ENCODE results near the gene PAIP2.

The PAIP2 gene

DNA sequence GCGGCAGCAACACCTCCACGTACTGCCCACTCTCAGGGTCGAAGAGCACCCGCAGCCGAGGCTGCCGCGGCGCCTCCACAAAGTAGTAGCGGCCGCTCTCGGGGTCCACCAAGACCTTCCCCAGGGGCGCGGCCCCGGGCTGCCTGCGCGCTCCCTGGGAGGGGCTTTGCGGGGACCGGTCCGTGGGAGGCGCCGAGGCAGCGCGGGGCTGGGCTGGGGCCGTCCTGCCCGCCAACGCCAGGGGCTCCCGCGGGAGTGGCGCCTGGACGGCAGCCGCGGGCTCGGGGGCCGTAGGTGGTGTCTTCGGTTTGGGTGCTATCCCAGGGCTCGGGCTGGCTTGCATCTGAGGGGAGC lies 50.6 kb downstream of the PAIP2 start:
- peak overlapping the region; percentile 21 for H3K4me3 ChIP-seq (ENCODE audit: low read depth, low read length)
- no peak for DNase-seq (ENCODE audit: low read depth)
- in situ Hi-C loops (cut with HindIII; ENCODE audit: low sequenced_read_pairs) = no loop called here
- TF ChIP-seq, protein P1, sequence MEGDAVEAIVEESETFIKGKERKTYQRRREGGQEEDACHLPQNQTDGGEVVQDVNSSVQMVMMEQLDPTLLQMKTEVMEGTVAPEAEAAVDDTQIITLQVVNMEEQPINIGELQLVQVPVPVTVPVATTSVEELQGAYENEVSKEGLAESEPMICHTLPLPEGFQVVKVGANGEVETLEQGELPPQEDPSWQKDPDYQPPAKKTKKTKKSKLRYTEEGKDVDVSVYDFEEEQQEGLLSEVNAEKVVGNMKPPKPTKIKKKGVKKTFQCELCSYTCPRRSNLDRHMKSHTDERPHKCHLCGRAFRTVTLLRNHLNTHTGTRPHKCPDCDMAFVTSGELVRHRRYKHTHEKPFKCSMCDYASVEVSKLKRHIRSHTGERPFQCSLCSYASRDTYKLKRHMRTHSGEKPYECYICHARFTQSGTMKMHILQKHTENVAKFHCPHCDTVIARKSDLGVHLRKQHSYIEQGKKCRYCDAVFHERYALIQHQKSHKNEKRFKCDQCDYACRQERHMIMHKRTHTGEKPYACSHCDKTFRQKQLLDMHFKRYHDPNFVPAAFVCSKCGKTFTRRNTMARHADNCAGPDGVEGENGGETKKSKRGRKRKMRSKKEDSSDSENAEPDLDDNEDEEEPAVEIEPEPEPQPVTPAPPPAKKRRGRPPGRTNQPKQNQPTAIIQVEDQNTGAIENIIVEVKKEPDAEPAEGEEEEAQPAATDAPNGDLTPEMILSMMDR (IDR thresholded peaks at IDR 0.05; ENCODE audit: low read depth, low read length, missing control alignments) = no peak

DNA sequence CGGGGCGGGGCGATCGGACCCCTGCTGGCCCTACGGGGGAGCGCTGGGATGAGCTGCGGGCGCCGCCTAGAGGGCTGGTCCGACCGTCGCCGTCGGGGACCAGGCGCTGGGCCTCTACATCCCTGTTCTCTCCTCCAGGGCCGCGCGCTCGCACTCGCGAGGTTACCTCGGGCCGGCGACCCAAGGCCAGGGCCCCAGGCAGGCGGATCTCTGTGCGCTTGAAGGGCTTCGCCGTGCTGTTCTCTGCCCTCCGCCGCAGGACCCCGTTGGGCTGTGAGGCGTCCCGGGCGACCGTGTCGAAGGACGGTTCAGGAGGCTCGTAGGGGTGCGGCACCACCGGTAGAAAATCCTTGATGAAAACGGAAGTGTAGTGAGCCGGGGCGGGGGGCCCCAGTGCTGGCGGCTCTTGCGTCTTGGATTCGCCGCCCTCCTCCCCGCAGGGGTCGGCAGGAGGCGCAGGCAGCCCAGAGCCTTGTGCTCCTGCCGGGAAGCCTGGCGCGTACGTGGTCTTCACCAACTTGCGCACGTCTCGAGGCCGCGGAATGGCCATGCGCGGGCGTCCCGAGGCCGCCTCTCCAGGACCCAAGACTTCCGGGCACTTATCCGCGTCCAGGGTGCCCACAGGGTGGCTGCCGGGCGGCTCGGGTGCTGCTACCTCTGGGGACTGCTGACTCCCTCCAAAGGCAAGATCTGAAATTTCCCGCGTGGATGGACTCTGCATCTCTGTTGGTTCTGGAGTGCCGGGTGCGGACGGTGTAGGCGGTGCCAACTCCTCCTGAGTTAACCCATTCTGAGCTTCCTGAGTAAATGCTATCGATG lies 51.2 kb downstream of the PAIP2 start:
- TF ChIP-seq, protein P1 (IDR thresholded peaks at IDR 0.05; ENCODE audit: low read depth, low read length, missing control alignments) = peak; percentile 47
- in situ Hi-C loops (cut with HindIII; ENCODE audit: low sequenced_read_pairs) = no loop called here

DNA sequence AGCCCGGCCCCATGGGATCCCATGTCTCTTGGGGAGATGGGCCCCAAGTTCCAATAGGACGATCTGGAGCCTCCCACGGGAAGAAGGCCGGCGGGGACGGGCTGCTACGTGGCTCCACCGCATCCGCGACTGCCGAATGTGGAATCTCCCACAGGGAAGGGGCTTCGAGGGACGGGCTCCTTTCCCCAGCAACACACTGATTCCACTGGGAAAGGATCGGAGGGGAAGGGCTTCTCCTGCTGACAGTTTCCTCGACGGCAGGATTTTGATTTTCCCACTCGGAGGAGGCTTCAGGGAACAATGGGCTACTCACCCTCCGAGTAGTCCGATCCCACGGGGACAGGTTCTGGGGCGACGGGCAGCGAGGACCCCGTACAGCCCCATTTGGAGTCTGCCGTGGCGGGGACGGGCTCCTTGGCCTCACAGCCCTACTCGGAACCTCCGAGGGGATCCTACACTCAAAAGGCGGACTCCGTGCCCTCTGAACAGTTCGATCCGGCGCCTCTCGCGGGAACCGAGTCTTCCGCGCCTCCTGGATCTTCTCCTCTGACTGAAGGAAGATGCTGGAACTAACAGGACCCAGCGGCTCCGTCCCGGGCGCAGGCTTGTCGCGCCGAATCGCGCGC lies 52.0 kb downstream of the PAIP2 start:
- DNase-seq (ENCODE audit: low read depth) = no peak
- peak overlapping the region; percentile 4 for H3K4me3 ChIP-seq (ENCODE audit: low read depth, low read length)
- TF ChIP-seq, protein P1 (IDR thresholded peaks at IDR 0.05; ENCODE audit: low read depth, low read length, missing control alignments) = no peak
- in situ Hi-C loops (cut with HindIII; ENCODE audit: low sequenced_read_pairs) = no loop called here

More for the DNA sequence above, 51.2 kb downstream of the PAIP2 start:
- peak overlapping the region; percentile 21 for H3K4me3 ChIP-seq (ENCODE audit: low read depth, low read length)
- DNase-seq (ENCODE audit: low read depth) = no peak

DNA sequence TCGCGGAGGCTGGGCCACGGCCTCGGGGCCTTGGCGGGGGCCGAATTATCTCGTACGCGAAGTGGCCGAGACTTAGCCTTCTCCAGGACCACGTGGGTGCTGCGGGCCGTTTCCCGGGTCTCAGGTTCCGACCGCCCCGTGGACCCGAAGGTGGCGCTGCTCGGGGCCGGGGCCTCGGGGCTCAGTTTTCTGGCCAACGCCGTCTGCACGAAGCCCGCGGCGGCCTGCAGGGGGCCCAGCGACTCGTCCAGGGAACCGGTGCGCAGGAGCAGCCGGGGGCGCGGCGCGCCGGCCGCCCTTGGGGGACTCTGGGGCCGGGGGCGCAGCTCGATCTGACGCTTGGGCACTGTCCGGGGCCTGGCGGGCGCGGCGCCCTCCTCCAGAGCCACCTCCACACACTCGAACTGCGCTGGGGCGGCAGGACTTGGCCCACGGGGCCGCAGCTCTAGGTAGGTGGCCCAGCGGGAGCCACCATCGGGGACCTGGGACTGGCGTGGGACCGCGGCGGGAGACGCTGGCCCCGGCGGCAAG lies 52.5 kb downstream of the PAIP2 start:
- TF ChIP-seq, protein P1 (IDR thresholded peaks at IDR 0.05; ENCODE audit: low read depth, low read length, missing control alignments) = peak; percentile 11
- H3K4me3 ChIP-seq (ENCODE audit: low read depth, low read length) = peak overlapping the region; percentile 14
- no peak for DNase-seq (ENCODE audit: low read depth)
- in situ Hi-C loops (cut with HindIII; ENCODE audit: low sequenced_read_pairs) = no loop called here

DNA sequence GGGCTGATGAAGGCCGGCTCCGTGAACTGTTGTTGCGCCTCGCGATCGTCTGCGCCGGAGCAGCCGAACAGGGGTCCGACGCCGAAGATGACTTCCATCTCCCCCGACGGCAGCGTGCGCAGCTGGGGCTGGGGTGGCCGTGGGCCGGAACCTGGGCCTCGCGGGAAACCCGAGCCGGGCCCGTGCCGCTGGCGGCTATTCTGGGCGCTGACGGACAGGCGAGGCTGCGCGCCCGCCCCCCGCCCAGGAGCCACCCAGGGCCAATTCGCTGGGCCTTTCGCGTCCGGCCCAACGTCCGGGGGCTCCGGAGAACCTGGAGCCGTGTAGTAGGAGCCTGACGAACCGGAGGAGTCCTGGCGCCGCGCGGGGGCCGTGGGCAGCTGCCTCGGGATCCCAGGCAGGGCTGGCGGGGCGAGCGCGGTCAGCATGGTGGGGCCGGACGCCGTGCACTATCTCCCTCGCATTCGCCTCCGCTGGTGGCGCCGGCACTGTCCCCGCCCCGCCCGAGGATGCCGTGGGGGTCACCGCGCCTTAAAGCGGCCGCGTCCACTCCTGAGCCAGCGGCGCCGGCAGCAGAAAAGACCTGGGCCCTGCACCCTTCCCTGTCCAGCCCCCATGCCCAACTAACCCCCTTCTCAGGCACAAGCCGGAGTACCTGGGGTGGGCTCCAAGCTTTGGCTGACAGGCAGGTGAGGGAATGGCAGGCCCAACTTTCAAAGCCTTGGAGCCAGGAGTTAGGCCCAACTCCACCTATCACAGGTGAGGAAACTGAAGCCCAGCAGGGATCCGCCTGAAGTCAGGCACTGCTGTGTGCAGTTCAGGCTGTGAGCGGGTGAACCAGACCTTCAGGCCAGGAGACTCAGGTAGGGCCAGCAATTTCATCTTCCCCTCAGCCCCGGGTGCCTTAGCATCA lies 53.3 kb downstream of the PAIP2 start, which contains the start of gene PROB1:
Gene PROB1, minus strand, starts transcription at position 451 of the 913 bp plus-strand sequence. Its CDS starts 23 bp downstream, at position 428.
- in situ Hi-C loops (cut with HindIII; ENCODE audit: low sequenced_read_pairs) = no loop called here
- no peak for DNase-seq (ENCODE audit: low read depth)
- TF ChIP-seq, protein P1 (IDR thresholded peaks at IDR 0.05; ENCODE audit: low read depth, low read length, missing control alignments) = no peak
- H3K4me3 ChIP-seq (ENCODE audit: low read depth, low read length) = peak within 1 kb of the TSS; percentile 14
